Thyroid gland (tissue), 4 donors: ENCODE measurements around the gene CAMK1G.

Experiments
- POLR2A ChIP-seq, 2 donors: fragments of 450-650 bp; IDR thresholded peaks; one replicate each; pipeline ENCODE4 v1.6.1; 2017; ENCODE audit warnings: antibody characterized with exemption in 2 of 2, mild to moderate bottlenecking in 2 of 2, moderate library complexity in 1 of 2
- TF ChIP-seq, protein P1 (sequence below), 6 experiments: fragments of 200-600 bp in 3 of 6; fragments of 450-650 bp in 3 of 6; sonication (generic) in 3 of 6; IDR thresholded peaks; one replicate each; pipeline ENCODE4 v1.5.1; 2016 to 2019; ENCODE audit warnings: antibody characterized with exemption in 6 of 6, mild to moderate bottlenecking in 2 of 6, inconsistent platforms in 1 of 6, moderate library complexity in 1 of 6

DNA sequence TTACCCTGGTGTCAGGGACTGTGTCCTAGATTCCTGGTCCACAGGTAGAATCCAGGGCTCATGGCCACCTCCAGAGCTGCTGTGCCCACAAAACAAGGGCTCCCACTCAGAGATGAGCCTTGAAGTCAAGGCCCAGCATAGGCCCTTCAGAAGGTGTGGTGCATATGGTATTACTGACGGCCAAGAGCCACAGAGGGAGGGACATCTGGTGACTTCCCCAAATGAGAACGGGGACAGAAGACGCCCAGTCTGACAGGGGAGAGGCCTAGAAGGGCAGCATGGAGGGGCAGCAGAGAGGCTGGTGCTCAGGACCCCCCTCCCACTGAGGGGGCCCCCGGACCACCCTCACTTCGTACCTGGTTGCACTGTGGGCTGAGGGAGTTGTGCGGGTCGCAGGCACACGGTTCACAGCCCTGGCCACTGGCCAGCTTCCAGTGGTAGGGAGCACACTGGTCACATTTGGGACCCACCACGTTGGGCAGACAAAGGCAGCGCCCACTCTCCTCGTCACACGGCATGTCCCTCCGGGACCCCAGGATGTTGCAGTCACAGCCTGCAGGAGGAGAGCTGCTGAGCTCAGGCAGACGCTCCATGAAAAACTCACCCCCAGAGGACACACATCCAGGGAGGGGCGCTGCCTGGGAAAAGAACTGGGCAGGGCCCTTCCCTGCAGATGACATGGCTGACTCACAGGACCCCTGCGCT is 43.7 kb downstream of the CAMK1G start:
- TF ChIP-seq, protein P1, sequence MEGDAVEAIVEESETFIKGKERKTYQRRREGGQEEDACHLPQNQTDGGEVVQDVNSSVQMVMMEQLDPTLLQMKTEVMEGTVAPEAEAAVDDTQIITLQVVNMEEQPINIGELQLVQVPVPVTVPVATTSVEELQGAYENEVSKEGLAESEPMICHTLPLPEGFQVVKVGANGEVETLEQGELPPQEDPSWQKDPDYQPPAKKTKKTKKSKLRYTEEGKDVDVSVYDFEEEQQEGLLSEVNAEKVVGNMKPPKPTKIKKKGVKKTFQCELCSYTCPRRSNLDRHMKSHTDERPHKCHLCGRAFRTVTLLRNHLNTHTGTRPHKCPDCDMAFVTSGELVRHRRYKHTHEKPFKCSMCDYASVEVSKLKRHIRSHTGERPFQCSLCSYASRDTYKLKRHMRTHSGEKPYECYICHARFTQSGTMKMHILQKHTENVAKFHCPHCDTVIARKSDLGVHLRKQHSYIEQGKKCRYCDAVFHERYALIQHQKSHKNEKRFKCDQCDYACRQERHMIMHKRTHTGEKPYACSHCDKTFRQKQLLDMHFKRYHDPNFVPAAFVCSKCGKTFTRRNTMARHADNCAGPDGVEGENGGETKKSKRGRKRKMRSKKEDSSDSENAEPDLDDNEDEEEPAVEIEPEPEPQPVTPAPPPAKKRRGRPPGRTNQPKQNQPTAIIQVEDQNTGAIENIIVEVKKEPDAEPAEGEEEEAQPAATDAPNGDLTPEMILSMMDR (IDR thresholded peaks at IDR 0.05) = no peak
- no peak for TF ChIP-seq POLR2A (IDR thresholded peaks at IDR 0.05)
